K562 (cell line): ENCODE measurements around the gene DUSP10. TPM values are rescaled to one million over a fixed set of nuclear protein-coding genes. Genes with fewer than 3 reads are reported as not detected.

ENCODE experiments used
- ATAC-seq: fragments of 200-7000 bp; cut with Tn5 transposase; 3 replicates; pipeline ENCODE4 v1.9.1; 2020; ENCODE audit warnings: moderate library complexity
- BruUV-seq: library from RNA; stranded (reverse); fragments of 400-500 nt; replicated peaks from 2 replicates; lab custom pipeline; 2021; lab: Mats Ljungman, UMichigan
- CTCF ChIA-PET: fragments of 300-600 bp; formaldehyde crosslinking; extraction: SDS; loops from one replicate; lab custom pipeline; 2021; ENCODE audit warnings: low intra/inter-chr PET ratio; lab: Yijun Ruan, JAX
- POLR2A ChIA-PET: fragments of 300-600, 350-650 bp; sonication (Branson Sonifier 250); formaldehyde crosslinking; extraction: SDS; loops from one replicate; lab custom pipeline; 2021; ENCODE audit warnings: antibody characterized with exemption, inconsistent platforms; lab: Yijun Ruan, JAX
- DNase-seq, 4 experiments: peaks; one replicate each; pipeline versions ENCODE4 v3.0.0 to v3.0.0-alpha.2; 2011 to 2018; ENCODE audit warnings: low spot score in 3 of 4, mixed read lengths in 3 of 4; ENCODE audit errors: extremely low read depth in 1 of 4
- FAIRE-seq: peaks from 2 replicates; lab custom pipeline; 2011; peaks lifted over from hg19 to GRCh38; lab: Jason Lieb, UNC
- H2AFZ ChIP-seq: 2 replicates; pipeline ENCODE4 v1.6.0; 2011; ENCODE audit warnings: low read depth, low read length, control low read depth, inconsistent platforms
- H3K27ac ChIP-seq: fragments of 200-600 bp; 3 replicates; pipeline ENCODE4 v1.8.0; 2011; ENCODE audit warnings: low read depth, mild to moderate bottlenecking, control low read depth, inconsistent platforms, low read length, moderate library complexity, mixed read lengths; ENCODE audit errors: extremely low read depth
- H3K27me3 ChIP-seq, 2 experiments: fragments of 300-600 bp in 1 of 2; 2 replicates in 1 of 2; 3 replicates in 1 of 2; pipeline versions ENCODE4 v1.6.0 to v1.8.0; 2011; ENCODE audit warnings: inconsistent platforms in 2 of 2, low read length in 2 of 2, mild to moderate bottlenecking in 1 of 2, mixed read lengths in 1 of 2, moderate library complexity in 1 of 2; ENCODE audit not compliant: control insufficient read depth in 2 of 2, insufficient read depth in 2 of 2
- H3K36me3 ChIP-seq: fragments of 300-600 bp; 3 replicates; pipeline ENCODE4 v1.8.0; 2011; ENCODE audit warnings: mild to moderate bottlenecking, low read length, inconsistent platforms; ENCODE audit not compliant: control insufficient read depth, insufficient read depth
- H3K4me1 ChIP-seq, 2 experiments: fragments of 200-600 bp in 1 of 2; replicated peaks in 1 of 2; 2 replicates in 1 of 2; 3 replicates in 1 of 2; pipeline versions ENCODE4 v1.5.1 to v1.8.0; 2011; ENCODE audit warnings: inconsistent platforms in 2 of 2, low read length in 2 of 2, mild to moderate bottlenecking in 1 of 2, mixed read lengths in 1 of 2, moderate library complexity in 1 of 2; ENCODE audit not compliant: control insufficient read depth in 2 of 2, insufficient read depth in 2 of 2
- H3K4me2 ChIP-seq: 2 replicates; pipeline ENCODE4 v1.6.1; 2011; ENCODE audit warnings: low read length, control low read depth, inconsistent platforms, mixed read lengths; ENCODE audit not compliant: insufficient read depth
- H3K4me3 ChIP-seq: fragments of 200-600 bp; sonication (generic), shearing (Covaris generic); 2 replicates; pipeline ENCODE4 v1.5.1; 2016; ENCODE audit warnings: control low read depth, inconsistent platforms
- H3K79me2 ChIP-seq: fragments of 200-600 bp; 3 replicates; pipeline ENCODE4 v1.8.0; 2011; ENCODE audit warnings: low read length, inconsistent platforms; ENCODE audit not compliant: control insufficient read depth, insufficient read depth
- H3K9ac ChIP-seq, 2 experiments: 2 replicates each; pipeline versions ENCODE4 v1.6.0 to v1.6.1; 2011; ENCODE audit warnings: low read depth in 2 of 2, low read length in 2 of 2, control low read depth in 1 of 2, inconsistent platforms in 1 of 2, mild to moderate bottlenecking in 1 of 2, mixed read lengths in 1 of 2; ENCODE audit not compliant: insufficient read depth in 1 of 2
- H3K9me1 ChIP-seq: one replicate; pipeline ENCODE4 v1.6.0; 2011; ENCODE audit warnings: inconsistent platforms, mild to moderate bottlenecking, low read length, moderate library complexity; ENCODE audit not compliant: control insufficient read depth, insufficient read depth
- H3K9me3 ChIP-seq: replicated peaks from 2 replicates; pipeline ENCODE4 v1.5.1; 2011; ENCODE audit warnings: low read depth, low read length, inconsistent platforms; ENCODE audit not compliant: control insufficient read depth, insufficient read depth
- H4K20me1 ChIP-seq: replicated peaks from 2 replicates; pipeline ENCODE4 v1.6.1; 2011; ENCODE audit warnings: low read length, inconsistent platforms, mixed read lengths; ENCODE audit not compliant: control insufficient read depth, insufficient read depth
- CEBPG ChIP-seq, 3 experiments: fragments of 200-800 bp in 1 of 3; sonication (Bioruptor generic) in 1 of 3; sonication (generic) in 1 of 3; formaldehyde crosslinking in 1 of 3; IDR thresholded peaks in 2 of 3; conservative IDR thresholded peaks in 1 of 3; 2 replicates each; pipeline versions ENCODE4 v1.6.1 to v1.8.0; 2016 to 2022; ENCODE audit warnings: missing compliant biosample characterization in 2 of 3, missing genetic modification characterization in 2 of 3, mild to moderate bottlenecking in 1 of 3, missing genetic modification reagents in 1 of 3
- CTBP1 ChIP-seq: fragments of 450-650 bp; IDR thresholded peaks from 2 replicates; pipeline ENCODE4 v1.6.1; 2016; ENCODE audit warnings: borderline replicate concordance
- MIER1 ChIP-seq: fragments of 450-650 bp; IDR thresholded peaks from 2 replicates; pipeline ENCODE4 v1.6.1; 2016; ENCODE audit warnings: antibody characterized with exemption, mild to moderate bottlenecking, low read depth
- NR2F6 ChIP-seq: fragments of 450-650 bp; formaldehyde crosslinking; IDR thresholded peaks from 2 replicates; pipeline ENCODE4 v1.4.0; 2020; ENCODE audit warnings: mild to moderate bottlenecking
- PRDM10 ChIP-seq: fragments of 450-650 bp; IDR thresholded peaks from 2 replicates; pipeline ENCODE4 v1.6.1; 2018; ENCODE audit not compliant: partially characterized antibody
- PTRF ChIP-seq: fragments of 450-650 bp; IDR thresholded peaks from 2 replicates; pipeline ENCODE4 v1.6.1; 2016; ENCODE audit warnings: mild to moderate bottlenecking, missing genetic modification characterization, missing compliant biosample characterization
- SAFB2 ChIP-seq: fragments of 200-400 bp; formaldehyde crosslinking; IDR thresholded peaks from 2 replicates; pipeline ENCODE4 v1.6.1; 2018; ENCODE audit warnings: borderline replicate concordance, low read length, low read depth, moderate library complexity; ENCODE audit not compliant: severe bottlenecking
- SIX5 ChIP-seq, 2 experiments: IDR thresholded peaks; 2 replicates each; pipeline ENCODE4 v1.6.1; 2011; ENCODE audit warnings: low read length in 2 of 2, borderline replicate concordance in 1 of 2, low read depth in 1 of 2, mild to moderate bottlenecking in 1 of 2, moderate library complexity in 1 of 2; ENCODE audit not compliant: insufficient read depth in 1 of 2
- TEAD1 ChIP-seq, 2 experiments: fragments of 450-650 bp in 1 of 2; sonication (generic) in 1 of 2; formaldehyde crosslinking; IDR thresholded peaks; 2 replicates each; pipeline versions ENCODE4 v1.4.0 to v1.8.0; 2020 to 2022; ENCODE audit warnings: mild to moderate bottlenecking in 2 of 2, missing genetic modification reagents in 1 of 2
- ZNF124 ChIP-seq: sonication (generic); formaldehyde crosslinking; IDR thresholded peaks from 2 replicates; pipeline ENCODE4 v1.8.1; 2022; ENCODE audit warnings: missing genetic modification reagents
- ZNF316 ChIP-seq: fragments of 450-650 bp; IDR thresholded peaks from 2 replicates; pipeline ENCODE4 v1.6.1; 2016
- WGBS: fragments of 100-300 bp; shearing (Covaris generic); methylation state at CpG from one replicate; pipeline ENCODE4 v1.1.6; 2016; ENCODE audit warnings: low coverage, mixed read lengths; ENCODE audit not compliant: insufficient coverage; ENCODE audit errors: missing lambda C conversion rate; 5-methylcytosine and 5-hydroxymethylcytosine counted together
- in situ Hi-C: fragments of 300-500 bp; cut with MboI; formaldehyde crosslinking; loops from 4 replicates; pipeline ENCODE4 v1.15.0; 2018; ENCODE audit warnings: inconsistent platforms, mixed read lengths
- intact Hi-C: fragments of 100-400 bp; cut with micrococcal nuclease; formaldehyde crosslinking; loops from 2 replicates; pipeline ENCODE4 v1.14.2; 2022
- polyA plus RNA-seq, 8 experiments: library from polyadenylated mRNA; depleted of rRNA in 4 of 8; stranded (reverse) in 5 of 8; unstranded in 3 of 8; fragments of >200 nt; fragmentation: Nextera tagmentation in 2 of 8; fragmentation: Illumina TruSeq in 1 of 8; extraction: Ambion mirVana in 2 of 8; extraction: Trizol in 1 of 8; gene quantifications; 2 replicates each; pipeline versions ENCODE4 v1.2.1 to v1.2.3, GENCODE V29; 2011 to 2014; ENCODE audit warnings: inconsistent platforms in 1 of 8, missing spikeins in 1 of 8
- total RNA-seq, 7 experiments: library from RNA; depleted of rRNA in 6 of 7; stranded (reverse); fragments of >200 nt in 6 of 7; fragmentation: Illumina TruSeq in 2 of 7; extraction: Trizol in 2 of 7; gene quantifications; 2 replicates each; pipeline versions ENCODE4 v1.2.1 to v1.2.3, GENCODE V29; 2011 to 2021; ENCODE audit warnings: low replicate concordance in 1 of 7

DUSP10 gene
- total and polyA plus RNA-seq, 9 of the 15 experiments (the other 6 are each of a cell fraction or from before 2014, with no cell fraction given) = 1.7 to 8.3 (median 6.1) TPM

GRCh38 chr1:221772117-221772516 is 30.2 kb upstream of the DUSP10 start:
- in situ Hi-C loops (no loop called here), intact Hi-C loops (no loop called here)
- H3K27ac ChIP-seq = no peak overlapping the region
- 21% methylated on average over 3 of the region's 3 CpGs for WGBS
- no peaks in the 10 kb centered on the region for H3K79me2 ChIP-seq
- no TSS peak for BruUV-seq
- POLR2A ChIA-PET = no interaction called here
- TF ChIP-seq CEBPG (CRISPR knock-in tag; IDR thresholded peaks at IDR 0.05) (no peak), CEBPG (tag; conservative IDR thresholded peaks at IDR 0.05 in 1 of 2, IDR thresholded peaks at IDR 0.05 in 1 of 2) (peak in 1 of 2 experiments; percentile 57; a peak in 1 of 4 replicates), SIX5 (IDR thresholded peaks at IDR 0.05; ENCODE audit: borderline replicate concordance in 1 of 2, insufficient read depth in 1 of 2, low read depth in 1 of 2, low read length in 2 of 2) (no peak)
- FAIRE-seq = no peak
- no peaks in the 10 kb centered on the region; a peak in 1 of 5 replicates for H3K4me1 ChIP-seq
- no peaks in the 10 kb centered on the region for H3K36me3 ChIP-seq
- CTCF ChIA-PET = no interaction called here
- H2AFZ ChIP-seq = no peak overlapping the region
- no peak overlapping the region for H3K9ac ChIP-seq
- H3K9me1 ChIP-seq = no peaks in the 10 kb centered on the region
- DNase-seq = no peak
- no peak overlapping the region for H3K4me3 ChIP-seq
- no peak overlapping the region for H3K4me2 ChIP-seq
- H3K9me3 ChIP-seq = no peaks in the 10 kb centered on the region
- H3K27me3 ChIP-seq = no peaks in the 10 kb centered on the region; a peak in 1 of 5 replicates
- no peak for ATAC-seq
- no peaks in the 10 kb centered on the region for H4K20me1 ChIP-seq

GRCh38 chr1:221768444-221769066 is 26.7 kb upstream of the DUSP10 start:
- no peak overlapping the region for H3K9ac ChIP-seq
- no peak for DNase-seq
- no peaks in the 10 kb centered on the region for H3K9me1 ChIP-seq
- no peak overlapping the region for H2AFZ ChIP-seq
- 23% methylated on average over 5 of the region's 5 CpGs for WGBS
- in situ Hi-C loops = no loop called here
- no peak for FAIRE-seq
- H4K20me1 ChIP-seq = no peaks in the 10 kb centered on the region
- H3K36me3 ChIP-seq = no peaks in the 10 kb centered on the region
- no peaks in the 10 kb centered on the region for H3K27me3 ChIP-seq
- H3K9me3 ChIP-seq = no peaks in the 10 kb centered on the region
- no TSS peak for BruUV-seq
- ChIA-PET POLR2A (no interaction called here), CTCF (no interaction called here)
- H3K4me2 ChIP-seq = no peak overlapping the region
- no peaks in the 10 kb centered on the region; a peak in 1 of 5 replicates for H3K4me1 ChIP-seq
- H3K79me2 ChIP-seq = no peaks in the 10 kb centered on the region
- no peak overlapping the region for H3K27ac ChIP-seq
- intact Hi-C loops = no loop called here
- ATAC-seq = no peak
- no peak overlapping the region for H3K4me3 ChIP-seq
- TF ChIP-seq CEBPG (CRISPR knock-in tag; IDR thresholded peaks at IDR 0.05) (no peak), CEBPG (tag; conservative IDR thresholded peaks at IDR 0.05 in 1 of 2, IDR thresholded peaks at IDR 0.05 in 1 of 2) (peak; percentile 38 to 69), ZNF316 (no peak), PTRF (no peak), TEAD1 (CRISPR knock-in tag; IDR thresholded peaks at IDR 0.05) (0 out of 4 replicates have a peak, but pooled peaks of 1 of the 2 experiments have one; percentile 24), SAFB2 (no peak), MIER1 (no peak), CTBP1 (no peak), PRDM10 (no peak), ZNF124 (CRISPR knock-in tag) (no peak), NR2F6 (CRISPR knock-in tag) (no peak)
